ENCODE results near the gene GPR27. TPM values are rescaled to one million over a fixed set of nuclear protein-coding genes. Genes with fewer than 3 reads are reported as not detected.

GPR27 gene, protein sequence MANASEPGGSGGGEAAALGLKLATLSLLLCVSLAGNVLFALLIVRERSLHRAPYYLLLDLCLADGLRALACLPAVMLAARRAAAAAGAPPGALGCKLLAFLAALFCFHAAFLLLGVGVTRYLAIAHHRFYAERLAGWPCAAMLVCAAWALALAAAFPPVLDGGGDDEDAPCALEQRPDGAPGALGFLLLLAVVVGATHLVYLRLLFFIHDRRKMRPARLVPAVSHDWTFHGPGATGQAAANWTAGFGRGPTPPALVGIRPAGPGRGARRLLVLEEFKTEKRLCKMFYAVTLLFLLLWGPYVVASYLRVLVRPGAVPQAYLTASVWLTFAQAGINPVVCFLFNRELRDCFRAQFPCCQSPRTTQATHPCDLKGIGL
- 1 to 10 TPM; 8.1 to 8.5 (median 8.3) TPM for polyA plus RNA-seq (ENCODE audit: insufficient read length in 3 of 3)

DNA sequence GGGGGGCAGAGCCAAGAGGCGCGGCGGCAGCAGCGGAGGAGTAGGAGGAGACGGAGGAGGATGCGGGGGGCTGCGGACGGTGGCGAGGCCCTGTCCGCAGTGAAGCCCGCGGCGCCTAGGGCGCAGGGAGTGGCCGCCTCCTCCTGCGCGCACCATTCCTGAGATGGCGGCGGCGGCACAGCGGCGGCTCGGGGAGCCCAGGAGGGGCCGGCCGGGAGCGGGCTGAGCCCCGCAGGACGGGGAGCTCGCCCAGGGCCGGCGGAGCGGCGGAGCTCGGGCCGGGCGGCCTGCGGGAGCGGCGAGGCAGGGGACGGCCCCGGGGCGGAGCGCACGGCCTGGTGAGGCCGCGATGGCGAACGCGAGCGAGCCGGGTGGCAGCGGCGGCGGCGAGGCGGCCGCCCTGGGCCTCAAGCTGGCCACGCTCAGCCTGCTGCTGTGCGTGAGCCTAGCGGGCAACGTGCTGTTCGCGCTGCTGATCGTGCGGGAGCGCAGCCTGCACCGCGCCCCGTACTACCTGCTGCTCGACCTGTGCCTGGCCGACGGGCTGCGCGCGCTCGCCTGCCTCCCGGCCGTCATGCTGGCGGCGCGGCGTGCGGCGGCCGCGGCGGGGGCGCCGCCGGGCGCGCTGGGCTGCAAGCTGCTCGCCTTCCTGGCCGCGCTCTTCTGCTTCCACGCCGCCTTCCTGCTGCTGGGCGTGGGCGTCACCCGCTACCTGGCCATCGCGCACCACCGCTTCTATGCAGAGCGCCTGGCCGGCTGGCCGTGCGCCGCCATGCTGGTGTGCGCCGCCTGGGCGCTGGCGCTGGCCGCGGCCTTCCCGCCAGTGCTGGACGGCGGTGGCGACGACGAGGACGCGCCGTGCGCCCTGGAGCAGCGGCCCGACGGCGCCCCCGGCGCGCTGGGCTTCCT is at the start of gene GPR27:
TSS of gene GPR27 (plus strand) at position 155 of the 909 bp plus-strand sequence. CDS start at position 350, 195 bp downstream.
- DNase-seq (ENCODE audit: low read depth in 3 of 3, low spot score in 2 of 3) = no peak

DNA sequence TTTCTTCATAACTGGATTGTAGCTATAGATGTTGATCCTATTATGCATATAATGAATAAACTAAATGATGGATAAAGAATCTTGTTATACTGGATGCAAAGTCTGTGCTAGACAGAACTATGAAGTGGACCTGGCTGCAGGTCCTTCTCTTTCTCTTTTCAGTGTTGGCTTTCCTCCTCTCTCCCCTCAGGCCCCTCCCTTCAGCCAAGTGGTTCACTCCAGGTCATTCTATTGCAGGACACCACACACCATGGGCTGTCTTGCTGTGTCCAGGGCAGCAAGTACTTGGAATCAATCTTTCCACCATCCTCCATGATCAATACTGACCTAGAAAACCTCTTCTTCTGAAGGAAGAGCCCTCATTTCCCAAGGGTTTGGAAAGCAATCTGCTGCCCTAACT is 48.7 kb upstream of the GPR27 start:
- DNase-seq (ENCODE audit: low read depth in 3 of 3, low spot score in 2 of 3) = no peak

DNA sequence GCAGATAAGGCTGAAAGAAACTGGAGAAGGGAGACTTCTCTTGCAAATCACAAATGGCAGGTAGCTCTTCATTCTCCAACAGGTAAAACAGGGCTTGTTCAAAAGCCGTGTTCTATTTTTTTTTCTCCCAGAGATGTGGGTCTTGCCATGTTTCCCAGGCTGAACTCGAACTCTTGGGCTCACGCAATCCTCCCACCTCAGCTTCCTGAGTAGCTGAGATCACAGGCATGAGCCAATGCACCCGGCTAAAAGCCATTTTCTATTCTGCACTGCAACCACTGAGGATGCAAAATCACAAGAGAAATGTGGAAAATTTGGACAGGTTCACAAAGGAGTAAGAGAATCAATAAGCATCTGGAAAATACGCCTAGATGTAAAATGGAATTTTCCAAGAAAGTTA is 48.0 kb upstream of the GPR27 start:
- DNase-seq (ENCODE audit: low read depth in 3 of 3, low spot score in 2 of 3) = no peak

DNA sequence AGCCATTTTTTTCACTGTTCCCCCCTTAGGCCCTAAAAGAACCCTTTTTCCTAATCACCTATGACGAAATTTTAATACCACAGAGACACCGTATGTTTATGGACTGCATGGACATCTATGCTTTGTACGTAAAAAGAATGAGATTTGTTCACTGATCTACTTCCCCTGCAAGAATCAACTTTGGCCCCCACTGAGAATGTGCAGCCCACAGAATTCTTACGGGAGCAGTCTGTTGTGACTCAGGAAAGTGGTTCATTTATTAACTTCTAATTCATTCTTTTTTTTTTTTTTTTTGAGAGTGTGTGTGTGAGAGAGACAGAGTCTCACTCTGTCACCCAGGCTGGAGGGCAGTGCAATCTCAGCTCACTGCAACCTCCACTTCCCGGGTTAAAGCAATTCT is 46.1 kb upstream of the GPR27 start:
- no peak for DNase-seq (ENCODE audit: low read depth in 3 of 3, low spot score in 2 of 3)

DNA sequence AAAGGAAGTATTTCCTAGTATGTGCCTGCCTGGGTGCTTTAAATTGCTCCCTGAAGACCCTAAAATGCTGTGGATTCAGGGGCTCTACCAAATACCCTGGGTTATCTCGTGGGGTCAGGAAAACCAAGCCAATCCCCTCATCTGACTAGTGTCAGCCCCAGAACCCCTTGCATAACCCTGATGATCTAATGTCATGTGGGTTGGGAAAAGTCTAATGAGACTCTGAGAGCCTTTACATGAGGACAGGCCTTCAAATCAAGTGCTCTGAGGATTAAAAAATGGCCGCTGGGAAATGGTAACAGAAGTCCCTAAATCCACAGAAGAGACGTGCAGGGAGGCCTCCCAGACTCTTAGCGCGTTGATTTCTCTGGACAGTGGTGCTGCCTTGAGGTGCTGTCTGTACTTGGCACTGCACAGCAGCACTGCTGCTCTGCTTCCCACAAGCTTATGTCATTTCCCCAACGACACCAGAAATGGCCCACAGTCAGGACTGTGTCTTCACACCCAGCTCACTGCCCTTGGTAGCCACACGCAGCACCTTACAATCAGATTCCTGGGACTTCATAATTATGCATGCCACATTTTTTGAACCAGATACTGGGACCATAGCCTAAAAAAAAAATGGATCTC is 45.1 kb upstream of the GPR27 start:
- no peak for DNase-seq (ENCODE audit: low read depth in 3 of 3, low spot score in 2 of 3)

DNA sequence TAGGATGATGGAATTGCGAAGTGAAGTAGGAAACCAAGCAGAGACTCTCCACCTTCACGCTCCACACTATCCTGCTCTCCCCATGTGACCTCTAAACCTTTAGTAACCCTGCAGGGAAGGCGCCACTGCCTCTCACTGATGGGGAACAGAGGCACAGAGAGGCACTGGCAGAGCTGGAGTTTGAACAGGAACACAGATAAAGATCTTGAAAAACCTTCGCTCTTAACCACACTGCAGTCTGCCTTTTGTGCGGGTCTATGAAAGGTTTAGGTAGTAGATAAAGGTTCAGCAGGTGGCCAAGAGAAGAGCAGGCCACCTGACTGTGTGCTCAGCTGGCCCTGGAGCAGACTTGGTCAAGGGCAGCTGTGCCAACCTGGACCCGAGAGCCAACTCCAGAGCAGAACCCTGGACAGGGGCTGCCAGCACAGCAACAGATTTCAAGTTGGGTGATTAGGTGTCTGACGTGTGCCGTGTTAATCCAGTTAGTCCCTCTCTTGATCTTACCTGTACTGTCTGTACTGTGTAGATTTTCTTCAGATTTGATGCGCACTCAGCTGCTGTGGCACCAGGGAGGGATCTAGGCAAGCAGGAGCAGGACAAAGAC is 43.6 kb upstream of the GPR27 start:
- no peak for DNase-seq (ENCODE audit: low read depth in 3 of 3, low spot score in 2 of 3)

DNA sequence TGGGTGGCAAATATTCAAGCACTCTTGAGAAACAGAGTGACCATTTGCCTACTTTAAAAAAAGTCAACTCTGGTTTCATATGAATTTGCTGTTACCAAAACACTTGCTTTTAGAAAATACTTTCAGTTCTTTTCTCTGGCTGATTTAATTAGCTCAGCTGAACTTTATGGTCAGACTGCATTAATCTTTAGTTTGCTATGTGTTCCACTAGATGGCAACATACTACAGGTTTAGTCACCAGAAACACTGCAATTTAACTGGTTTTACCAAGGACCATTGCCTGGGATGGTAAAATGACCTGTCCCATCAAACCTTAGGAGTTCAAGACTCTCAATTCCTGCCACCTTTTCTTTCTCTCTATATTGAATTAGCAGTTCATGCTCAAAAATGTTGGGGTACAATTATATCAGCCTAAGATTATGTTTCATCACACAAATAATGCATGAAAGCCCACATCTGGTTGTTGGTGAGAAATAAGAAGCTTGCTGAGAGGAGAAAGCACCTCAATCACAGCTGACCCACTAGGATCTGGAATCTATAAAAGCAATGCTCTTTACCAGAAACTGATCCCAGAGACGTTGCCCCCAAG is 42.7 kb upstream of the GPR27 start:
- no peak for DNase-seq (ENCODE audit: low read depth in 3 of 3, low spot score in 2 of 3)

DNA sequence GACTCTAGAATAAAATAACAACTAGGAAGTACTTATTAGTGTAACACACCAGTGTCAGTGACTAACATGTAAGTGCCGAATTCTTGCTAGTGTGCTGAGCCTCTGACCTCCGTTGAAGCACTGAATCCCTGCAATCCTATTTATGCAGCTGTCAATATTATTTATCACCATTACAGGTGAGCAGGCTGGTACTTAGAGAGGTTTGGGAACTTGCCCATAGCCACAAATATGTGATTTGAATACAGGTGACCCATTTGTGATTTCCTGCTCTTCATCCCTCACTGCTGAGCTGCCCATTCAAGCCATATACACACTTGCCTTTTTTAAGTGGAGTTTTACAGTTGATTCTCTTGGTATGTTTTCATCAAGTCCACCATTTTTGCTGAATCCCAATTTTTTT is 40.6 kb upstream of the GPR27 start:
- no peak for DNase-seq (ENCODE audit: low read depth in 3 of 3, low spot score in 2 of 3)

DNA sequence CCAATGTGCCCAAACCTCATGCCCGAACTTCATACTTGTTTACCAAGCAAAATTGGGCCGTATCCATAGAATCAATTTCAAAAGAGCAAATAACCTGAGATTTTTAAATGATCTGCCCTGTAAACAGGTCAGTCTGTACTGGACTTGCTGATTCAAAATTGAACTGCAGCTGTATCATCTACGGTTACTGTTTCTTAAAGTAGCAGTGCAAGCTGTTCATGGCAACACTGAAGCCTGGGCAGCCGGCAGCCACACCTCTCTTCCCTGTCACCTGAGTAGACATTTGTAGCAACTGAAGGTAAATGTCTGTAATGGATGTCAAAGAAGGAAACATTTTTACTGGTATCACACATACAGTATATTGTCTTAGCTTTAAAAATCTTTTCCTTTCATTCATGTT is 39.1 kb upstream of the GPR27 start:
- DNase-seq (ENCODE audit: low read depth in 3 of 3, low spot score in 2 of 3) = no peak

DNA sequence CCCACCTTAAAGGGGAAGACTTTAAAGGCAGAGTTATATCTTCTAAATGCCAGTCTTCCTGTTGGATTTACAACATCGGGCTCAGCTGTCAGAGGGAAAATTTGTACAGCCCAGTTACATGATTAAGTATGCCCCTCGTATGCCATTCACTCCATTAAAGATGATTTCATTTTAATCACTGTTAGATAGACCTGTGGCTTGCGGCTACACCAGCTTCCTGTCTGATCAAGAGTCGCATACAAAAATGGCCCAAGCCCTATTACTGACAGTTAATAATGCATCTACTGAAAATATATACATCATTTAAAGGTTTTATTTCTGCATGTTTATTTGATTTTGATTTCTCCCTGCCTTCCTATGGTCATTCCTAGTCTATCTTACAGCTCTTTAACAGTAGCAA is 35.6 kb upstream of the GPR27 start:
- no peak for DNase-seq (ENCODE audit: low read depth in 3 of 3, low spot score in 2 of 3)

DNA sequence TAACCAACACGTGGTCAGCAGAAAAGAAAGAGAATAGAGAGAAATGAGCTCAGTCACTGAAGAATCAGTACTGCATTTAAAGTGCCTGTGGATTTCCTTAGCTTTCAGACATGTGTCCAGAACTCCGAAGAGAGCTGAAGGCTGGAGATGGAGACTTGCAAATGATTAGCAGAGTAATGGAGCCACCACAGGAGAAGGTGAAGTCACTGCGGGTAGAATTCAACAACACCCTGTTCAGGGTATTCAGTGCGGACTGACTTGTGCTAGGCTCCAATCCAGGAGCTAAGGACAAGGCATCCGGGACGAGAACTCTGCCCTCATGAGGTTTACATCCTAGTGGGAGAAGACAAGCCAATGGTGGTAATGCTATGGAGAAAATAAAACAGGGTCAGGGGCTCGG is 32.7 kb upstream of the GPR27 start:
- DNase-seq (ENCODE audit: low read depth in 3 of 3, low spot score in 2 of 3) = no peak

DNA sequence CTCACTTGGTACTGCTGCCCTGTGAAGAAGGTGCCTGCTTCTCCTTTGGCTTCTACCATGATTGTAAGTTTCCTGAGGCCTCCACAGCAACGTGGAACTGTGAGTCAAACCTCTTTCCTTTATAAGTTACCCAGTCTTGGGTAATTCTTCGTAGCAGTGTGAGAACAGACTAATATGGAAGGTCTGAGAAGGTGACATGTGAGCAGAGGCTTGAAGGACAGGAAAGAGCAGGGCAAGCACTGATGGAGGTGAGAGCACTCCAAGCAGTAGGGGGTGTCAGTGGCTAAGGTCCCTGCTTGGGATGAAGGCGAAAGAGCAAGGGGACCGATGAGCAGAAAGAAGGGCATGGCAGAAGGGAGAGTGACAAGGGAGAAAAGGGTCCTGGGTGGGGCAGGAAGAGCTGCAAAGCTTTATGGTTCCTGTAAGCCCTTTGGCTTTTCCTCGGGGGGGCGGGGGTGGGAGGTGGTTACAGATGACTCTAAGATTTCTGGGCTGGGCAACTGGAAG is 32.0 kb upstream of the GPR27 start:
- DNase-seq (ENCODE audit: low read depth in 3 of 3, low spot score in 2 of 3) = no peak

DNA sequence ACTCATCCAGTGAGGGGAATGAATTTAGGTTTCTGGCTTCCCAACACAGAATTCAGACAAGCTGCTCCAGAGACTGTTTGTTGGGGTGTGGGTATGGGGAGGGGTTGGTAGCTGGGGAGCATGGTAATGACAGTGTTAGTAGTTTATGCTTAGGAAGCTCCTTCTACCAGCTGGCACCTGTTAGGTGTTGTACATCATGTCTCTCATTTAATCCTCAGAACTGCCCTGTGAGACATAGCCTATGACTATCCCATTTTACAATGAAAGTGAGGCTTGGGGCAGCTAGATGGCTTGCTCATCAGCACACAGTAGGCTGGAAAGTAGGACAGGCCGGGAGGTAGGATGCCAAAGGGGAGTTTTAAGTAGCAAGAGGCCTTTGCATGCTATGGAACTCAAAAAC is 31.0 kb upstream of the GPR27 start:
- DNase-seq (ENCODE audit: low read depth in 3 of 3, low spot score in 2 of 3) = no peak

DNA sequence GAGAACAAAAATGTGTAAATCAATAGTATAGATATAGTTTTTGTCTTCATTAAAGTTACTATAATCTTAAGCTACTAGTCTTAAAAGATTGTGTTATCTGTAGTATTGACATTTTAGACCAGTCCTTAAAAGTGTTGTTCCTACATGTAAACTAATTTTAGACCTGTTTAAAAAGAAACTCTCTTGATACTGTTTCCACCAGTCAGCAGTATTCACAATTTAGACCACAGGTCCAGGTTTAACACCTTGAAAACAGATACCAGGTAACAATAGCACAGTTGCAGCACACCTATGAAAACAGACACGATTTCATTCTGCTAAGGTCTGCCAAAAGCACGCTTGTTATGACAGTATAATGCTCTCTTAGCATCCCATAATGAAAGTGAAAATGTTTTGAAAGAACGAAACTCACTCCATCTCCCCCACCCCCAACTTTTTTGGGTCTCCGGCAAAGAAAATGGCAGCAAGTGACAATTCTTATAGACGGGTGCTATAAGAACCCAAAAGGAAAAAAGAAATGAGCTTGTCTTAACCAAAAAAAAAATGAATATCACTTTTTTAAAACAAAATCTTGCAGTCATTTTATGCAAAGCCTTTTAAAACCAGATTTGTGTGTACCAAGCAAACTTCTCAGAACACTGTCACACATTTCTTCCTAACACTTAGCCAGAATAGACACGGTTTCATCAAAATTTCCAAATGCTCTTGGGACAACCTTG is 30.0 kb upstream of the GPR27 start:
- no peak for DNase-seq (ENCODE audit: low read depth in 3 of 3, low spot score in 2 of 3)

DNA sequence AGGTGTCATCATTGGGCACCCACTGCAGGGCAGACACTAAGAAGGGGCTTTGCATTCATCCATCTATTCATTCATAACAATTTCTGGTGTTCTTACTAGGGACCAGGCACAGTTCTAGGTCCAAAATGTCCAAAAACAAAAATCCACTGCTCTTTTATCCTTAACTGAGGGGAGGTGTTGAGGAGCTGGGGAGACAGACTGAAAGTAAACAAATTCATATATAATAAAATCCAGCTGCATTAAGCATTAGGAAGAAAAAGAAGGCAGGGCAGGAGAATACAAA is 29.5 kb upstream of the GPR27 start:
- DNase-seq (ENCODE audit: low read depth in 3 of 3, low spot score in 2 of 3) = no peak

DNA sequence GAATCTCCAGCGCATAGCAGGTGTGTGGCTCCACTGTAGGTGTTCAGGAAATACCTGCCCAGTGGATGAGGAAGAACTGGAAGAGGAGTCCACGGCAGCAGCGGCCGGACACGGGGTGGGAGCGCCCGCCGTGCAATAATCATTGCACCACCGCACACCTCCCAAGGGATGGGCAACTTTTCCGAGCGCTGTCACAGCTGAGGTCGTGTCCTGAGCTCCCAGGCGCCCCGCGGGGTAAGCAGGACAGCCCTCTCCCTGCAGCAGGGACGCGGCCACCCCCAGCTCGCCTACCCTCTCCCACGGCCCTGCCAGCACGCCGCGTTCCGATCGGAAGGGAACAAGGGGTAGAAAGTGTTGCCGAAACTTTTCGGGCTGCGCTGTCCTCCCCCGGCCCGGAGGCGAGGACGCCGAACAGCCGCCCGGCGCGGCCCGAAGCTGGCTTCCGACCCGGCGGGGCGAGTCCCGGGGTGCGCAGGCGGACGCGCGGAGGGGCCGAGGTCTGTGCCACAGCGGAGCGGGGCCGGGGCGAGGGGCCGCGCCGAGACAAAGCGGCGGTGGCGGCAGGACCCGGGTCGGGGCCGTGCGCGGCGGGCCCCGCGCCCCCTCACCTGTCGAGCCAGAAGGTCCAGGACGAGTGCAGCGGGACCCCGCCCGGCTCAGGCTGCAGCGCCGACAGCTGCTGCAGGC is 28.9 kb upstream of the GPR27 start:
- DNase-seq (ENCODE audit: low read depth in 3 of 3, low spot score in 2 of 3) = no peak

DNA sequence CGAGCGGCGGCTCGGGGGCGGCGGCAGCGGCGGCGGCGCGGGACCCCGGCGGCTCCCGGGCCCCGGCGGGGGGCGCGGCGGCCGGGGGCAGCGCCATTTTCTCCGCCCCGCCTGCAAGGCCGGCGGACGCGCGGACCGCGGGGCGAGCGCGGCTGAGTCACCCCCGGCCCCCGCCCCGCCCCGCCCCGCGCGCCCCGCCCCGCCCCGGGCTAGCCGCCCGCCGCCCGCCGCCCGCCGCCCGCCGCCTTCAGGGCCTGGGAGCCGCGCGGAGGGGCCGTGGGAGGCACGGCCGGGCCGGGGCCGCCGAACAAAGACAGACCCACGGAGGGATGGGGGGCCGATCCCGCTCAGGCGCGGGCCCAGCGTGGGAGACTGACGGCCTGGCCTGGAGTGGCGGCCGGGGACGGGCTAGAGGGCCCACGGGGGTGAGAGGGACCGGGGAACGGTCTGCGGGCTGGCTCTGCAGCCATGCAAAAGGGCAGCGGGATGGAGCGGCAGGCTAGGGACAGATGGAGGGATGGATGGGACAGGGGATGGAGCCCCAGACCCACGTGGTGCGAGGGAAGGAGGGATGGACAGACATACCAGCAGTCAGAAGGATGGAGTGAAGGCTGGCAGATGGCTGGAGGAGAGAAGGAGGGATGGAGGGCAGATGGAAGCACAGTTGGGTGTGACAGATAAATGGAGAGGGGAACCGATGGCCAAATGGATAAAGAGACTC is 28.2 kb upstream of the GPR27 start, which contains the start of gene EIF4E3:
TSS of gene EIF4E3 (minus strand) at position 132 of the 721 bp plus-strand sequence. CDS start at position 97, 35 bp downstream.
- DNase-seq (ENCODE audit: low read depth in 3 of 3, low spot score in 2 of 3) = no peak

DNA sequence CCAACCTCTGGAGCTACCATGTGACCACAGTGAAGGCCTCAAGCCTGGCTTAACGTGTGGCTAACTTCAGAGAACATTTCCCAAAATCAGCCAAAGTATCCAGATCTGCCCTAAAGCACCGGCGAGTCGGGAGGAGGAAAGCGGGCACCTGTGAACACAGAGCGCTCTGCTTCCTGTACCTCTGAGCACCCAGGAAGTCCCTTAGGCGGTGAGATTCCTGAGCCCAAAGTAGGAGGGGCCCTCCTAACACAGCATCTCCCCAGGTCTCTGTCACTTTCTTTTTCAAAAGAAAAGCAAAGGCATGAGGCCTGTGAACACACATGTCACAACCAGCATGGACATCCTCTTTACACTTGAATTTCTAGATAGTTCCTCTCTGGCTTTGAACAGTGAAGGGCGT is 27.5 kb upstream of the GPR27 start:
- DNase-seq (ENCODE audit: low read depth in 3 of 3, low spot score in 2 of 3) = no peak
